Breast epithelium (tissue), 3 donors: ENCODE data around the gene TLR6.

Experiments used
- CTCF ChIP-seq, 3 donors: fragments of 450-650 bp; IDR thresholded peaks; one replicate each; pipeline ENCODE4 v1.5.1; 2016 to 2017; ENCODE audit warnings: antibody characterized with exemption in 3 of 3, mild to moderate bottlenecking in 3 of 3, moderate library complexity in 3 of 3
- POLR2A ChIP-seq: fragments of 450-650 bp; IDR thresholded peaks from one replicate; pipeline ENCODE4 v1.6.1; 2016; ENCODE audit warnings: antibody characterized with exemption, mild to moderate bottlenecking, moderate library complexity

- TF ChIP-seq CTCF (IDR thresholded peaks at IDR 0.05): no peak
- no peak for TF ChIP-seq POLR2A
Measured at GRCh38 chr4:38902221-38902620, 45.6 kb upstream of the TLR6 start.
